22Rv1 (cell line): ENCODE results near the gene RSPH10B2.
"Not testable (repeated sequence)": the region's sequence is repeated elsewhere in the genome, so short reads cannot be mapped to it uniquely, and the experiment has no call there.

Source experiments
- CTCF ChIP-seq: fragments of 450-650 bp; IDR thresholded peaks from 2 replicates; pipeline ENCODE4 v1.5.1; 2017; ENCODE audit warnings: mild to moderate bottlenecking
- ZFX ChIP-seq: fragments of 450-650 bp; IDR thresholded peaks from 2 replicates; pipeline ENCODE4 v1.6.1; 2017; ENCODE audit warnings: antibody characterized with exemption, borderline replicate concordance

- not testable (repeated sequence) for TF ChIP-seq CTCF, ZFX
Observed at GRCh38 chr7:6835521-6835920, 81.6 kb downstream of the RSPH10B2 start.
